H54 (cell line): Measurements from ENCODE around the gene KCNMB2.
"Not testable (repeated sequence)": the region's sequence is repeated elsewhere in the genome, so short reads cannot be mapped to it uniquely, and the experiment has no call there.

Experiments
- DNase-seq: peaks from one replicate; pipeline ENCODE4 v3.0.0; 2011; ENCODE audit warnings: low spot score, mixed read lengths; ENCODE audit not compliant: insufficient read length
- FAIRE-seq: peaks from 3 replicates; lab custom pipeline; 2011; peaks lifted over from hg19 to GRCh38; lab: Jason Lieb, UNC
- POLR2A ChIP-seq: IDR thresholded peaks from 2 replicates; pipeline ENCODE4 v1.6.1; 2011; ENCODE audit warnings: low read depth, mild to moderate bottlenecking, low read length

KCNMB2 gene

DNA sequence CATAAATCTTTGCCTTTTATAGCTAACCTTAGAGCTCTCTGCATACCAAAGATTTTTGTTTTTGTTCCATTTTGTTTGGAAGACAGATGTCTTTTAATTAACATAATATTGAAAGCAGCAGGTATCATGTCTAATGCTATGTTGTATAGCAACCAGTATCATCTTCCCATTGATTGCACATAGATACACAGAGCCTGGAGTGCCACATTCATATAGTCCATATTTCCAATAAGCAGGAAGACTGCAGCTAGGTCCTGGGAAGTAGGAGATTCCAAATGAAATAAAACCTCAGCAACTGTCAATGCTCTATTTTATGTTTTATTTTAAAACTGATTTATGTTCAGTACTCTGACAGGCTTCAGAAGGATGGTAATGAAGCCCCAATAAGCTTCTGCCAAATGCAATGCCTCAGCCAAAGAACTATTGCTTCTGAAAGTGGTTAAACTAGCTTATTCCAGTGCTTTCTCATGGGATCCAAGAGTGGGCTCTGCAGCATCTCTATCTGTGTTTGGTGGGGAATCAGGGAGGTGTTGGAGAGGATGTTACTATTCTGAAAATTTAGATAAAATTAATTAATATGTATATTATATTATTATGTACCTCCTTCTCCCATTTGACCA, 6.5 kb upstream of the KCNMB2 start:
- no peak for FAIRE-seq
- DNase-seq: no peak
- TF ChIP-seq POLR2A: no peak

DNA sequence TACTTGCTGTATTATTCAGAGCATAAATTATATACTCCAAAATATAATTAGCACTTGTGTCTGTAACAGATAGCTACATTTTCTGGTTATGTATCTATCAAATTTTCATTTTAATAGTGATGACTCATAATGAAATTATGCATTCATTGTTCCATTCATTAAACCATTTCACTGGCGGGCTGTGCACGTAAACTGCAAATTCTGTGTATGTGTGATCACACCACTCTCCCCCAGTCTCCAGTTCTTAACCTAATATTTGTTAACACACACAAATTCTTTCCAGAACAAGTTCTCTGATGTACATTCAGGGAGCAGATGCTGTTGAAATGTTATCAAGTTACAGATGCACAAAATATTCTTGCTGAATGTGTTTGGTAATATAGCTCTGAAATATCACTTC, 3.8 kb upstream of the KCNMB2 start:
- DNase-seq (no peak), FAIRE-seq (no peak)
- TF ChIP-seq POLR2A: no peak

DNA sequence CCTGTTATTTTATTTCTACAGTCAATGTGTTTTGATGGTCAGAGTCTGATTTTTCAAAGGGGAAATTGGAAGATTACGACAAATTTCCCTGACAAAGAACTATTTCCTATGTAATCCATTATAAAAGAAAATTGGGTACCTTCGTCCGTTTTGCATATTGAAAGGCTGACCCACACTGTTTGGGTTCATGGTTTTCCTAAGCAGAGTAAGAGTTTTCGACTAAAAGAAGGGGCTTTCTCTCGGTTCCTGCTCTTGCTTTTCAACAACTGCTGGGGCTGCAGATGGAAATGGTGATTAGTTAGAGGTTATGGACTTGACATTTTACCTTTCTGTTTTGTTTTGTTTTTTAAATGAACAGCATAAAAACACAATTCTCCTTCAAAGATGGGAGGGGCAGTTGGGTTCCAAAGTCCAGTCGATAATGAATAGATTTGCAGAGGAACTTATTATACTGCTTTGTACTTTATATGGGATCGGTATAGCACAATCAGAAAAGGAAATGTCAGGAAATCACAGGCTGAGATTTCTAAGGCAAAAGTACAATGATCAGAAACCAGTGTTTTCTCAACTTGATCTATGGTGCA, 978 bp downstream of the KCNMB2 start:
- DNase-seq (no peak), FAIRE-seq (no peak)
- no peak for TF ChIP-seq POLR2A

DNA sequence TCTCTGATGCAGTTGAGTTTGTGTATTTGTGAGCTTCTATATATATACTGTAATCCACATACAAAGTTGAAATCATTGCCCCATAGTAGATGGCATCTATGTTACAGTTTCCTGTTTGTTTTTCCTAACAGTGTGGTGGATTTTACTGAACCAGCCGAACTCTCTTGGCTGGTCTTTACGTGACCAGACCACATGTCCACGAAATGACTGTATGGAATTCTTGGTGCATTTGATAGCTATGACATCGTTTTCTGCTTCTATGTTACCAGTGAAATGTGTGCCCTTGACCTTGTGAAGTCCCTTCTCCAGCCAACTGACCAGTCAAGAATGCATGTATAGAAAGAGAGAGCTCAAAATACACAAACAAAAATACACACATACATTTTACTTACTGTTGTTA, 1.8 kb downstream of the KCNMB2 start:
- DNase-seq (no peak), FAIRE-seq (no peak)
- TF ChIP-seq POLR2A: no peak

DNA sequence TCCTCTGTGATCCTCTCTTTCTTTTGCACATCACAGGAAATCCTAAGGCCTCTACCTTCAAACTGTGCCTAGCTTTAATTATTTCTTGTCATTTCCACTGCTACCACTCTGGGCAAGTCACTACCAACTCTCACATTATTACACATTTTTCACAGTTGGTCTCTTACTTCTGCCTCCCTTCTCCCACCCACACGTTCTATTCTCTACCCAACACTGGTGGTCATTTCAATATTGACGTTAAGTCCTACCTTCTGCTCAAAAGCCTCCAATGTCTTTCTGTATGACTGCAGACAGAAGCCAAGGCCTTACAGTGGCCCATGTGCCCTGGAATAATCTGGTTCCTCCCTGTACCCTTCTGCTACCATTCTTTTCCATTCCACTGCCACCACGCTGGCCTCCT, 3.9 kb downstream of the KCNMB2 start:
- no peak for FAIRE-seq
- DNase-seq: no peak
- TF ChIP-seq POLR2A: no peak

DNA sequence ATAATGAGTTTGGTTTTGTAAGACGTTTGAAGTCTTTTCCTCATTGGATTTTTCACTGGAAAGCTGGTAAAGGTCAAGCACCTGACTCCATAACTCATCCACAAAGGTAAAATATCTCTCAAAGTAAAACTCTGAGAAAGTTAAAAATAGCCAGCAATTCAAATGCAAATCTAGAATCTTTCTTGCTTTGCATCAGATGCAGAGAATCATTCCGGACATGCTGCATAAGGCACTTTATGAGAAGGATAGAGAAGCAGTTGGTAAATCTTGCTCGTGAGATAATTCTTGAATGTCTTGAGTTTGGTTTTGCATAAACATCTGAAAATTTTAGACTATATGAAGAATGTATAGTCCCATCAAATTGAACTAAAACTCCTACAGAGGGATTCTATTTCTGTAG, 9.1 kb downstream of the KCNMB2 start:
- TF ChIP-seq POLR2A: no peak
- DNase-seq (no peak), FAIRE-seq (no peak)

DNA sequence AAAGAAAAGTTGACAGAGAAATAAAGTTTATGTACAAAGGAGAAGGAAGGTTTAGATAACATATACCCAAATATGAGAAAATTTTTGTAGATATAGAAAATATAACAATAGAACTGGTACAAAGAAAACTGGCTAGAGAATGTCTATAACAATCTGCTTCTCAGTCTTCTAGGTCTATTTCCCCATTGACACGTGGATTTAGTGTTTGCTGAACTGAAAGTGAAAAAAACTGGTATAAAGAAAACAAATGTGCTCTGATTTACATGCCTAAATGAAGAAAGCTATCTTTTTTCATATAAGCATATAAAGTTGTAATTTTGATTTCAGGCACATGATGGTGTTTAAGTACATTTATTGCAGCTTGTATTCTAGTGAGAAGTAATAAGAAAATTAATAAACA, 9.8 kb downstream of the KCNMB2 start:
- DNase-seq: no peak
- TF ChIP-seq POLR2A: no peak
- no peak for FAIRE-seq

DNA sequence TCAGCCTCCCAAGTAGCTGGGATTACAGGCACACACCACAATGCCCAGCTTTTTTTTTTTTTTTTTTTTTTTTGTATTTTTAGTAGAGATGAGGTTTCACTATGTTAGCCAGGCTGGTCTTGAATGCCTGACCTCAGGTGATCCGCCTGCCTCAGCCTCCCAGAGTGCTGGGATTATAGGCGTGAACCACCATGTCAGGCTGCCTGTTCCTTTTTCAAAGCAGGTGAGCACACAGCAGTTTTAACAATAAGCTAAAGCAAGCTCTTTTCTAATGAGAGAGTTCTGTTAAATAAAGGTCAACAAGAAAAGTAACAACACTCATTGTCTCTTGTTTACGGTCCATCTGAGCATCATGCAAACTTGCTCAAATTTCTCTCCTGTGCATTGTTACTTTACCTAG, 13.2 kb downstream of the KCNMB2 start:
- FAIRE-seq, DNase-seq: not testable (repeated sequence)

DNA sequence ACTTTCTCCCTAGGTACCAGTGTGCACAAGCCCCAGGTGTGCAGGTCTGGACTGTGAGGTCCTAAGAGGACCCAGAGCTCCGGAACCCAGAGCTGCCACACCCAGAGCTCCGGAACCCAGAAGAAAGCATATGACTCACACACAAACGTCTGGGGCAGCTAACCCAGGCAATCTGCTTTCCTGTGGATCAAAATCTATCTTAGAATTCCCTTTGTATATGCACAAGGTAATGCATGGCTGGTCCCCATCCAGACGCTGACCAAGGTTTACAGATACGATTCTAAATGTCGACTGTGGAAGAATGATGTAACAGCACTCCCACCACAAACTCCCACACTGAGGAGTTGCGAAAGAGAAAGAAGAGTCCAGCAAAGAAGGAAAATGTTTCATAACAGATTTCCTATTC, 15.7 kb downstream of the KCNMB2 start:
- no peak for TF ChIP-seq POLR2A
- FAIRE-seq (no peak), DNase-seq (no peak)

DNA sequence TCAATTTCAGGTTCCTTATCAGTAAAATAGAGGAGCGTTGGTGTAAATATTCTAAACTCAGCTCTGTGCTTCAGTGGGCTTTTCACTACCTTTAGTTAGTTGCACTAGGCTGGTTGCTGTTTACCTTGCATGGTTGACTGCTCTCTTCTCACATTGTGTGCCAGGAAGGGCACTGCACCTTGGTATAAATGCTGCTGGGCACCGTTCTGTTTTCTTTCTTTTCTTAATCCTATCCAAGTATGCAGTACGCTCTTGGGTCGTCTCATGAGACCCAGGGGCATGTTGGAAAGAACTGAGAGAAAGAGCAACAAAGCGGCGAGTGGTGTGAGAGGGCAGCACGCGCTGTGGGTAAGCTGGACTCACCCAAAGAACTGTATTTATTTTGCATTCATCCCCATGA, 22.4 kb downstream of the KCNMB2 start:
- DNase-seq (no peak), FAIRE-seq (no peak)
- no peak for TF ChIP-seq POLR2A

DNA sequence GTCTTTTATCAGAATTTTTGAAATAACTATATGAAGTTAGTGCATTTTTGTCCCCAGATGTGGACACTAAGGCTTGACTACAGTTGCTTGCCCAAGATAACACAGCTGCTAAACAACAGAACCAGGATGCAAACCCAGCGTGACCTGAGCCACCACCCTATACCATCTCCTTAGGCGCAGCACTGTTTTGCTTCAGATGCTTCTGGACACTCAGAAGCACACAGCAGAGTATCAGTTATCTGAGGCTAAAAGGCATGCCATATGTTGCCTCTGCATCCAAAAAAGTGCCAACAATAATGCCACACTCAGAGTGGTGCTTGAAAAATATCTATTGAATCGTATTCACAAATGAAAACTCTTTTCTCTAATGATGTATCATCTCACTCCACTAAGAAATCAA, 24.5 kb downstream of the KCNMB2 start:
- no peak for DNase-seq
- TF ChIP-seq POLR2A: no peak
- no peak for FAIRE-seq

DNA sequence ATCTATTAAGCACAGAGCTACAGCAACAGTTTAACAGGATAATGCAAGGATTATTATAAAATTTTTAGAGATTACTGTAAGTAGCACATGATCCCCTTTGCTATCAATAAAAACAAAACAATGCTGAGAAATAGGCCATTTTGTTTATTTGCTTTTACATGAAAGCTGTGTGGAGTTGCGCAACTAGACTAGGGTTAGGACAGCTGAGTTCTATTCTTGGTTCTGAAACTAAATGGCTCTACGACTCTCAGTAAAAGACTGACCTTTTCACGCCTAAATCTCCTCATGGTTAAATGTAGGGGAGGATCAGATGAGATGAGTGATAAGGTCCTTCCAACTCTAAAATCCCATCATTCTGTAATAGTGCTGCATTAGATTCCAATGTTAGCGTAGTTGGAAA, 25.0 kb downstream of the KCNMB2 start:
- no peak for FAIRE-seq
- no peak for DNase-seq
- TF ChIP-seq POLR2A: no peak

DNA sequence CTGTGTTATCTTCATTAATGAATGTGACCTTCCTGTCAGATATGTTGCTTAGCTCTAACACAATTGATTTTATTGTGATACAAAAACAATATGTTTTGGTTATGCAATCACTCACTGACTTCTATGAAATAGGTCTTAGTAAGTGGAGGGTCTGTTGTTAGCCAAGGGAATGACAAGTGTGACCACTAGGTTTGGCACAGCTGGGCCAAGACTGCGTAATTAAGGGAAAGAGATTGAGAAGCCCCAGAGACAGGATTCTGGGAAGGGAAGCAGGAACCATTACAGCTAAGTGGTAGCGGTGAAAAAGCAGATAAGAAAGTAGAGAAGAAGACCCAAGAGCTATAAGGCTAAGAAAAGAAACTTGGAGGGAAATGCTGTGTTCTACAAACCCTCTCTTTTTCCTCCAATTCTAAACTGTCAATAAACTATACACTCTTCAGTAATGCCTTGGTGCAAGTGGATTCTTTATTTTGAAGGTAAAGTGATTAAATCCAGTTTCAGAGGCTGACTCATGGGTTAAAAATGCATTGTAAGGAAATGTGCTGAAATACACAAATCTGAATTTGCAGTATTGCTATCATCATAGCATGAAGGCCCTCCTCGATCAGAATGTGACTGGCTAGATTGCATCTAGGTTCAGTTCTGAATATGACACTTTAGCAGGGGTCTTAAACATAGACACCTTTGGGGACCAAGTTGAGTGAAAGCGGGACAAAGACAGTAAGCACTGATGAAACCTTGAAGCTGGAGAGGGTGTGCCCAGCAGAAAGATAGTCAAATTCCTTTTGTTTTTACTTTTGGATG, 26.1 kb downstream of the KCNMB2 start:
- FAIRE-seq (no peak), DNase-seq (no peak)
- TF ChIP-seq POLR2A: no peak

DNA sequence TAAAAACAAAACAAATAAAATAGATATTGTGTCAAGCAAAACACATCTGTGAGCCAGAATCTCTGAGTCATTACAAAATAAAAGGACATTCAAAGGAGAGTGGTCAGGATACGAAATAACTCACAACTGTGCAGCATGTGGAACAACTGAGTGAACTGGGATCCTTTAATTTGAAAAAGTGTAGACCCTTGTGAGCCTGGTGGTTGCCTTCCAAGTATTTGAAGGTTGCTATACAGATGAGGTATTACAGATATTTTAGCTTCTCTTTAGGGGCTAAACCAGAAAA, 26.7 kb downstream of the KCNMB2 start:
- no peak for DNase-seq
- TF ChIP-seq POLR2A: no peak
- FAIRE-seq: no peak

DNA sequence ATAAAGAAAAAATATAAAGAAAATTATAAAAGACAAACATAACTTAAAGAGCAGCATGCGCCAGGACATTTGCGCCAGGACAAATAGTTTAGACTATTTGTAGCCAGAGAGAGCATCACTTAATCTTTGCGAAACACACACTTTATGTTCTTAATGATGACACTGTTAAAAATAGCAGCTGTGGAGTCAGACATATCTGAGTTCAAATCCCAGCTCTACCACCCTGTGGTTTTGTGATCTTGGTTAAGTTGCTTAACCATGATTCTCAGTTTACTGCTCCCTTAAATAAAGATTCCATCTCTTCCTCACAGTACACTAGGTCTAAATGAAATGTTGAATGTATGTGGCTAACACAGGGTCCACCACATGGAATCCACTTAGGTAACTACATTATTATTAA, 31.4 kb downstream of the KCNMB2 start:
- TF ChIP-seq POLR2A: no peak
- FAIRE-seq (no peak), DNase-seq (no peak)
